Measurements from ENCODE around the gene SOX18.
"Not testable (repeated sequence)": the region's sequence is repeated elsewhere in the genome, so short reads cannot be mapped to it uniquely, and the experiment has no call there.

The SOX18 gene

DNA sequence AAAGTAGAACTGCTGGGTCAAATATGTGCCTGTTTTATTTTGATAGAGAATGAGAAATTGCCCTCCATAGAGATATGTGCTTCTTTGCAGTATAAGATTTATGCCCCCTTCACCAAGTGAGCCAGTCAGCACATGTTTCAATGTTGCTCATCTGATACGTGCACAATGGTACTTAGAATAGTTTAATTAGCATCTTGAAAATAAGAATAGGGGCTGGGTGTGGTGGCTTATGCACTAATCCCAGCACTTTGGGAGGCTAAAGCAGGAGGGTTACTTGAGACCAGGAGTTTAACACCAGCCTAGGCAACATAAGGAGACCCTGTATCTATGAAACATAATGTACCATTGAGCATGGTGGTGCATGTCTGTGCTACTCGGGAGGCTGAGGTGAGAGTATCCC, 33.8 kb downstream of the SOX18 start:
- no peak for DNase-seq

DNA sequence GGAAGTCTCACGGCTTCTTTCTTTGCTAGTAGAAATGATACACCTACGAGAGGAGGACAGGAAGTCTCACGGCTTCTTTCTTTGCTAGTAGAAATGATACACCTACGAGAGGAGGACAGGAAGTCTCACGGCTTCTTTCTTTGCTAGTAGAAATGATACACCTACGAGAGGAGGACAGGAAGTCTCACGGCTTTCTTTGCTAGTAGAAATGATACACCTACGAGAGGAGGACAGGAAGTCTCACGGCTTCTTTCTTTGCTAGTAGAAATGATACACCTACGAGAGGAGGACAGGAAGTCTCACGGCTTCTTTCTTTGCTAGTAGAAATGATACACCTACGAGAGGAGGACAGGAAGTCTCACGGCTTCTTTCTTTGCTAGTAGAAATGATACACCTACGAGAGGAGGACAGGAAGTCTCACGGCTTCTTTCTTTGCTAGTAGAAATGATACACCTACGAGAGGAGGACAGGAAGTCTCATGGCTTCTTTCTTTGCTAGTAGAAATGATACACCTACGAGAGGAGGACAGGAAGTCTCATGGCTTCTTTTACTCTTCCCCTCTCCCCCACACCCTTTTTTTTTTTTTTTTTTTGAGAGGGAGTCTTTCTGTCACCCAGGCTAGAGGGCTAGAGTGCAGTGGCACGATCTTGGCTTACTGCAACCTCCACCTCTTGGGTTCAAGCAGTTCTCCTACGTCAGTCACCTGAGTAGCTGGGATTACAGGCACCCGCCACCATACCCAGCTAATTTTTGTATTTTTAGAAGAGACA, 36.9 kb downstream of the SOX18 start:
- not testable (repeated sequence) for DNase-seq

DNA sequence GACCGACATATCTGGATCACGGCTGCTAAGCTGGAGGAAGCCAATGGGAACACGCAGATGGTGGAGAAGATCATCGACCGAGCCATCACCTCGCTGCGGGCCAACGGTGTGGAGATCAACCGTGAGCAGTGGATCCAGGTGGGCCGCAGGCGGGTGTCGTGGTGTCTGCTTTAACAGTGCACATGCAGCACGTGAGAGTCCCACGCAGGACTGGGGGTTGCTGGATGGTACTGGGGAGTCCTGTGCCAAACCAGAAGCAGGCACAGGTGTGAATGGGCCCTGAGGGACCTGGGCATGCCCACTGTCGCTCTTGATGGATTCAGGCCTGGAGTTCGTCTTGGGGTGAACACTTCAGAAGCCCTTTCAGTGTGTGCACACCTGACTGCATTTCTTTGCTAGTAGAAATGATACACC, 38.1 kb downstream of the SOX18 start:
- DNase-seq, result no peak

DNA sequence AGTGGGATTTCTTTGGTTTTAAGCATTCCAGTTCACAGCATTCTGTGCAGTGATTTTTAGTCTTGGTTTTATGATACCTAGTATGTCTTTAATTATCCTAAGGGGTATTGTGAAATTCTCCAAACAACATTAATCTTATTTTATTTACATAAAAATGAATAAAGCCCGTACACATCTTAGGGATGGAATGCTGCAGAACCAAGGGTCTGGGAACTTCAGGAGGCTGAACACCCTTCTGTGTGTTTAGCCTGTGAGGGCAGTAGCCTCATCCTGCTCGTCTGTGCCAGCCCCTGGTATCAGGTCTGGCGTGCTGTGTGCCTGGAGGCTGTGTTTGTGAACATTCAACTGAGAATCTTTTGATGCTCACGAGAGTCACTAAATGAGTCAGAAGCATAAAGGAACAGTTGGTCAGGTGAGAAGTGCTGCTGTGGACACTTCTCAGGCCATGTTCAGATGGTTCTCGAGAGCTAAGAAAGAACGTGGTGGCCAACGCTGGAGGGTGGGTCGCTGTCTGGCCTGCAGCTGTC, 38.7 kb downstream of the SOX18 start:
- DNase-seq, result no peak

DNA sequence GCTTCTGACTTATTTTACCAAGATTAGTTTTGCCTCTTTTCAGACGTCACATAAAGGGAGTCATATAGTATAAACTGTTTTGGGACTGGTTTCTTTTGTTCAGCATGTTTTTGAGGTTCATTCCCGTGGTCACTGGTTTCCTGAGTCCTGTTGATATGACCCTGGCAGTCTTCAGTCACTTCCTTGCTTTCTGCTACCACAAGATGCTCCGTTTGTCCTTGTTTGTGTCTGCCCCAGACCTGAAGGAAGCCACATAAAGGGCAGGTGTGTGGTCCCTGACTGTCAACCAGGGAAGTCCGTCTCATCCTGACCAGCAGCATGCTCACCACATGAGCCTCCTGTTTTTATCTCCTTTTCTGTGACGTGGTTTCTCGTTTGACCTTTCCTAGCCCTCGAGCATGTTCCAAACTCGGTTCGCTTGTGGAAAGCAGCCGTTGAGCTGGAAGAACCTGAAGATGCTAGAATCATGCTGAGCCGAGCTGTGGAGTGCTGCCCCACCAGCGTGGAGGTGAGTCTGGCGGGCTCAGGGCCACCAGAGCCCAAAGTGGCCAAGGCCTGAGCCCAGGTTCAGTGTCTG, 39.5 kb downstream of the SOX18 start:
- no peak for DNase-seq

DNA sequence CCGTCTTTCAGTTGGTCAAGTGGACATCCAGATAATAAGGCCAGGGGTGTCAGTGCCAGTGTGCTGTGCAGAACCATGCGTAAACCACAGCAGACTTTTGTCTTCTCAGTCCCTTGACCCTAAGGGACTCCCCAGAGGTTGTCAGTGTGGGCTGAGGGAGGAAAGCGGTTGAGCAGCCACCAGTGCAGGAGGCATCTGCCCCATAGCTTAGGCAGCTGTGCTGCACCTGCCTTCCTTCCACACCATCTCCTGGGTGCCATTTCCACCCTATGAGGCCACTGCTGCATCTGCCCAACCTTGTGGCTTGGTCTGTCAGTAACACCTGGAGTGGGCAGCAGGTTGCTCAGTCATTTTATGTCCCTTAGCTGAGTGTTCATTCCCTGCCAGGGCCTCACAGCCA, 42.5 kb downstream of the SOX18 start:
- DNase-seq, result no peak

DNA sequence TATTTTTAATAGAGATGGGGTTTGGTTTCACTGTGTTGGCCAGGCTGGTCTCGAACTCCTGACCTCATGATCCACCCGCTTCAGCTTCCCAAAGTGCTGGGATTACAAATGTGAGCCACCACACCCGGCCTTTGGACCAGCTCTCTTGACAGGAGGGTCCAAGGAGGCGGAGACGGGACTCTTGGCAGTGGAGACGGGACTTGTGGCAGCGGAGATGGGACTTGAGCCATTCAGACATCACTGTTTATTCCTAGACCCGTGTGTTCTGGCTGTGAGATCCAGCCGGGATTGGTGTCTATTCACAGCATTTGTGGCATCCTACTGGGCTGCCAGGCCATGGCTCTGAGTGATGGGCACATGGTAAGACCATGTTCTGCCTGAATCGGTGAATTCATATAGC, 42.9 kb downstream of the SOX18 start:
- DNase-seq, result no peak

DNA sequence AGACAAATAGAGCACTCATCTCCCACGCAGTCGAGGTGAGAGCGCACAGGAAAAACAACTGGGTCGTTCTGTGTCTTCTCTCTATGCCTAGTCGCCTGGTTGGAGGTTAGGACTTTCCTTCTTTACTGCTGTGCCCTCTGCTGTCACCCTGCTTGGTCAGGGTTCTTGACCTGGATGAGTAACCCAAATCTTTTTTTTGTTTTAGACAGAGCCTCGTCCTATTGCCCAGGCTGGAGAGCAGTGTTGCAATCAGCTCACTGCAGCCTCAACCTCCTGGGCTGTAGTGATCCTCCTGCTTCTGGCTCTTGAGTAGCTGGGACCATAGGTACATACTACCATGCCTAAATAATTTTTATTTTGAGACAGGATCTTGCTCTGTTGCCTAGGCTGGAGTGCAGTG, 44.0 kb downstream of the SOX18 start:
- DNase-seq, result no peak

DNA sequence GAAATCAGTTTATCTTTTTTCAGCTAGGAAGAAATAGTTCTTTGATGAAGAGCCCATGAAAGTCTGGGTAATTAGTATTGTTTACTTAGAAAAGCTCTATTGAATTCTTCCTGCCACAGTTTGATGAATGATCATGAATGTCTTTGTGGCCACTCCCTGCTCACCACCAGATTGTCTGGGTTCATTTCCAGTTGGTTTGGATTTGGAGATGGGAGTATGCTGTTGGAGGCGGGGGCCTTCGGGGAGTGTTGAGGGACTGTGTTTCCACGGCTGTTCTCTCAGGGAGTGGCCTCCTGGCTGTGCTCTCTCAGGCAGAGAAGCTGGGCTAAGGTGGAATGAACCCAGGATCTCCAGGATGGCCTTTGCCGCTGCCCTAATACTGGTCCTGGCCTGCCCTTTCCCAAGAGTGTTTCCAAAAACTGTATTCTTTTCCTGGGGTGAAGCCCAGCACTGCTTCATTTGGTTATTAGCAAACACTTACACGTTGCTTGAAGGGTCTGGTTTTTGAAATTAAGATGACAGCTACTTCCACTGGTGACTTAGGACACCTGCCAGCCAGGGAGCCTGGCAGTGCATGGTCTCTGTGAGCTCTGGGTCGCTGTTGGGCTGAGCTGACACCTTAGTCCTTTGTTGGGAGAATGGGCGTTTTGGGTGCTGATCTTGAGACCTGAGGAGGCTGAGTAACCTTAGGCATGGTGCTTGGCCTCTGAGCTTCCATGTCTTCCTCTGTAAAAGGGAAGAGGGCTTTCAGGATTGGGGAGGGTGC, 45.3 kb downstream of the SOX18 start:
- no peak for DNase-seq

DNA sequence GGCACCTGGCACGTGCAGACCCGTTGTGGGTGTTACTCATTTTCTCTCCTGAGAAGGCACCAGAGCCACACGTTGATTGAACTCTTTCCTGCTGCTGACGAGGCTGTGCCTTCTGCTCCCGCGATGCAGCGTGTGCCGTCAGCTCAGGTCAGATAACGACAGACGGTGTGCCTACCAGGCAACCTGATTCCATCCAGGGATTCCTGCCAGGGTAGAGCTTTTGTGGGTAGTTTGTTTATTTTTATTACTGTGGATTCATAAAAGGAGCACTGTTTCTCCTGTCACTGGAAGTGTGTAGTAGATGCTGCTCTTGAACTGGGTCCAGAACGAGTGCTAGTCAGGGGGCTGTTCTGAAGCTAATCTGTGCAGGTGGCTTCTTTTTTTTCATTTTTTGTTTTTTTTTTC, 47.8 kb downstream of the SOX18 start:
- DNase-seq, result no peak

DNA sequence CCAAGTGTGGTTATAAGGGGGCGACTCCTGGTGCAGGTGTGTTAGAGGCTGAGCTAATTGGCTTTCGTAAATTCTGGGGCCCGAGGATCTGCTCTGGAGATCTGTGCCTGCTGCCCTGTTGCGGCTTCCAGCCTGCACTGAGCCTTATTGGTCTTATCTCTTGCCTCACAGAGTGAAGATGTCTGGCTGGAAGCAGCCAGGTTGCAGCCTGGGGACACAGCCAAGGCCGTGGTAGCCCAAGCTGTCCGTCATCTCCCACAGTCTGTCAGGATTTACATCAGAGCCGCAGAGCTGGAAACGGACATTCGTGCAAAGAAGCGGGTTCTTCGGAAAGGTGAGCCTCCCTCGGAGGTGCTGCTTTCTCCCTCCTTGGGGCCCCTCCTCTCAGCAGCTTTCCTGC, 48.5 kb downstream of the SOX18 start:
- no peak for DNase-seq
